Suppressor macrophage treated with lipopolysaccharide for 4 hours (primary cell): ENCODE measurements around the gene SESN3.
"Not testable (repeated sequence)": the region's sequence is repeated elsewhere in the genome, so short reads cannot be mapped to it uniquely, and the experiment has no call there.

Experiments
- DNase-seq: peaks from one replicate; pipeline ENCODE4 v3.0.0-alpha.2; 2020

Gene SESN3

GRCh38 chr11:95149651-95150364, 81.2 kb downstream of the SESN3 start:
- DNase-seq: no peak

GRCh38 chr11:95148938-95149337, 82.1 kb downstream of the SESN3 start:
- DNase-seq: no peak

- DNase-seq: no peak
Measured at GRCh38 chr11:95148406-95148805, 82.6 kb downstream of the SESN3 start.

GRCh38 chr11:95147364-95147905, 83.6 kb downstream of the SESN3 start:
- peak; percentile 51 for DNase-seq

GRCh38 chr11:95145430-95146060, 85.5 kb downstream of the SESN3 start:
- DNase-seq: no peak

- DNase-seq: no peak
Measured at GRCh38 chr11:95144313-95145235, 86.4 kb downstream of the SESN3 start.

GRCh38 chr11:95143106-95143681, 87.8 kb downstream of the SESN3 start:
- DNase-seq: no peak

- no peak for DNase-seq
Measured at GRCh38 chr11:95142431-95142830, 88.6 kb downstream of the SESN3 start.

GRCh38 chr11:95140397-95141033, 90.5 kb downstream of the SESN3 start:
- DNase-seq: no peak

GRCh38 chr11:95138448-95138847, 92.6 kb downstream of the SESN3 start:
- DNase-seq: no peak

GRCh38 chr11:95137299-95137698, 93.7 kb downstream of the SESN3 start:
- DNase-seq: no peak

GRCh38 chr11:95136747-95137146, 94.3 kb downstream of the SESN3 start:
- not testable (repeated sequence) for DNase-seq

GRCh38 chr11:95135880-95136279, 95.1 kb downstream of the SESN3 start:
- no peak for DNase-seq

- DNase-seq: no peak
Measured at GRCh38 chr11:95135155-95135554, 95.8 kb downstream of the SESN3 start.

- no peak for DNase-seq
Measured at GRCh38 chr11:95134491-95134890, 96.5 kb downstream of the SESN3 start.

GRCh38 chr11:95132956-95133355, 98.0 kb downstream of the SESN3 start:
- DNase-seq: peak; percentile 60

GRCh38 chr11:95128602-95129001, 102.4 kb downstream of the SESN3 start:
- DNase-seq: no peak

GRCh38 chr11:95123556-95123955, 107.4 kb downstream of the SESN3 start:
- no peak for DNase-seq

GRCh38 chr11:95121698-95122097, 109.3 kb downstream of the SESN3 start:
- no peak for DNase-seq

GRCh38 chr11:95119361-95120060, 111.5 kb downstream of the SESN3 start:
- DNase-seq: no peak

- DNase-seq: no peak
Measured at GRCh38 chr11:95115597-95115996, 115.4 kb downstream of the SESN3 start.
